Prostate gland (tissue), 2 donors: ENCODE results near the gene PAMR1. TPM values are rescaled to one million over a fixed set of nuclear protein-coding genes. Genes with fewer than 3 reads are reported as not detected.
A peak's percentile ranks its signal among the peaks of the same experiment; 100 is the strongest.

Experiments used
- DNase-seq: peaks from one replicate; pipeline ENCODE4 v3.0.0-alpha.2; 2019; ENCODE audit warnings: low spot score
- H3K27ac ChIP-seq, 2 donors: fragments of 200-600 bp; sonication (generic); 2 replicates each; pipeline ENCODE4 v1.5.1; 2017 to 2019
- H3K27me3 ChIP-seq: fragments of 200-600 bp; sonication (generic); replicated peaks from 2 replicates; pipeline ENCODE4 v1.5.1; 2019; ENCODE audit not compliant: insufficient read depth
- H3K36me3 ChIP-seq, 2 donors: fragments of 200-600 bp; sonication (generic); 1 replicate in 1 of 2; 2 replicates in 1 of 2; pipeline versions ENCODE4 v1.5.1 to v1.8.1; 2017 to 2019
- H3K4me1 ChIP-seq: fragments of 200-600 bp; sonication (generic); replicated peaks from 2 replicates; pipeline ENCODE4 v1.5.1; 2019
- H3K4me3 ChIP-seq, 2 donors: fragments of 200-600 bp; sonication (generic); 2 replicates each; pipeline ENCODE4 v1.5.1; 2017 to 2019
- H3K9me3 ChIP-seq: fragments of 200-600 bp; sonication (generic); 2 replicates; pipeline ENCODE4 v1.5.1; 2017
- POLR2A ChIP-seq: fragments of 450-650 bp; IDR thresholded peaks from one replicate; pipeline ENCODE4 v1.6.1; 2016; ENCODE audit warnings: antibody characterized with exemption, mild to moderate bottlenecking
- POLR2AphosphoS5 ChIP-seq: sonication (generic); formaldehyde crosslinking; IDR thresholded peaks from one replicate; pipeline ENCODE4 v1.6.1; 2017; ENCODE audit warnings: antibody characterized with exemption
- WGBS: methylation state at CpG from one replicate; pipeline ENCODE4 v1.1.5; 2018; 5-methylcytosine and 5-hydroxymethylcytosine counted together
- intact Hi-C: fragments of 100-400 bp; cut with DNase I; formaldehyde crosslinking; loops from one replicate; pipeline ENCODE4 v1.14.2; 2022
- total RNA-seq, 2 donors: library from RNA; depleted of rRNA; stranded (reverse); fragments of >200 nt; gene quantifications; one replicate each; pipeline ENCODE4 v1.1.0, GENCODE V29; 2016
- TF ChIP-seq, protein P1 (sequence below), 4 experiments: fragments of 200-600 bp in 2 of 4; fragments of 450-650 bp in 2 of 4; sonication (generic) in 2 of 4; IDR thresholded peaks; 1 replicate in 3 of 4; 2 replicates in 1 of 4; pipeline ENCODE4 v1.5.1; 2016 to 2019; ENCODE audit warnings: antibody characterized with exemption in 4 of 4, mild to moderate bottlenecking in 2 of 4, moderate library complexity in 2 of 4

Gene PAMR1
- total RNA-seq, 2 donors from 2014 or later = 2.5 to 6.5 TPM

DNA sequence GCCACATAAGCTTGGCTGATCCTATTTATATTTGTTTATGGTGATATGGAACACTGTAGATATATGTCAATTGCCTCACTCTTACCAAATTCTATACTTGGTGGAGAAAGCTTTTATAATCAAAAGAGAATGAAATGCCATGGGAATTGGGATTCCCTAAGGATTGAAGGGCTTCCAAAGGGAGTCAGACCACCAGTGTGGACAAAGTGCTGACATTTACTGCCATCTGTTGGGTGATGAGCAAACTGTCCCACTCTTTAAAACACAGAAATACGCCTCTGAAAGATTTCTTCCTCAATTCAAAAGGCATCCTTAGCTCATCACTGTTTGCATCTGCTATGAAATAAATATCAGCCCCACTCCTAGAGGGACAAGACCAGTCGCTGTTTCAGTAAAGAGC is 113.1 kb downstream of the PAMR1 start:
- Histone ChIP-seq H3K4me3 (no peak overlapping the region), H3K27ac (no peak overlapping the region), H3K36me3 (no peaks in the 10 kb centered on the region), H3K9me3 (no peaks in the 10 kb centered on the region), H3K4me1 (no peaks in the 10 kb centered on the region), H3K27me3 (no peaks in the 10 kb centered on the region)
- 76% methylated on average over 2 of the region's 2 CpGs for WGBS
- TF ChIP-seq POLR2AphosphoS5 = no peak
- TF ChIP-seq, protein P1, sequence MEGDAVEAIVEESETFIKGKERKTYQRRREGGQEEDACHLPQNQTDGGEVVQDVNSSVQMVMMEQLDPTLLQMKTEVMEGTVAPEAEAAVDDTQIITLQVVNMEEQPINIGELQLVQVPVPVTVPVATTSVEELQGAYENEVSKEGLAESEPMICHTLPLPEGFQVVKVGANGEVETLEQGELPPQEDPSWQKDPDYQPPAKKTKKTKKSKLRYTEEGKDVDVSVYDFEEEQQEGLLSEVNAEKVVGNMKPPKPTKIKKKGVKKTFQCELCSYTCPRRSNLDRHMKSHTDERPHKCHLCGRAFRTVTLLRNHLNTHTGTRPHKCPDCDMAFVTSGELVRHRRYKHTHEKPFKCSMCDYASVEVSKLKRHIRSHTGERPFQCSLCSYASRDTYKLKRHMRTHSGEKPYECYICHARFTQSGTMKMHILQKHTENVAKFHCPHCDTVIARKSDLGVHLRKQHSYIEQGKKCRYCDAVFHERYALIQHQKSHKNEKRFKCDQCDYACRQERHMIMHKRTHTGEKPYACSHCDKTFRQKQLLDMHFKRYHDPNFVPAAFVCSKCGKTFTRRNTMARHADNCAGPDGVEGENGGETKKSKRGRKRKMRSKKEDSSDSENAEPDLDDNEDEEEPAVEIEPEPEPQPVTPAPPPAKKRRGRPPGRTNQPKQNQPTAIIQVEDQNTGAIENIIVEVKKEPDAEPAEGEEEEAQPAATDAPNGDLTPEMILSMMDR (IDR thresholded peaks at IDR 0.05) = peak in 1 of 4 experiments; percentile 13
- no peak for TF ChIP-seq POLR2A
- no peak for DNase-seq
- intact Hi-C loops = no loop called here

GRCh38 chr11:35407041-35407440 is 118.4 kb downstream of the PAMR1 start:
- no peaks in the 10 kb centered on the region for H3K9me3 ChIP-seq
- DNase-seq = no peak
- no peaks in the 10 kb centered on the region for H3K4me1 ChIP-seq
- no peaks in the 10 kb centered on the region for H3K27me3 ChIP-seq
- intact Hi-C loops = no loop called here
- H3K36me3 ChIP-seq = no peaks in the 10 kb centered on the region
- WGBS = 93% methylated on average over 1 of the region's 1 CpG
- TF ChIP-seq POLR2AphosphoS5 (no peak), POLR2A (no peak)
- TF ChIP-seq, protein P1 (IDR thresholded peaks at IDR 0.05) = no peak
- H3K27ac ChIP-seq = no peak overlapping the region
- no peak overlapping the region for H3K4me3 ChIP-seq

DNA sequence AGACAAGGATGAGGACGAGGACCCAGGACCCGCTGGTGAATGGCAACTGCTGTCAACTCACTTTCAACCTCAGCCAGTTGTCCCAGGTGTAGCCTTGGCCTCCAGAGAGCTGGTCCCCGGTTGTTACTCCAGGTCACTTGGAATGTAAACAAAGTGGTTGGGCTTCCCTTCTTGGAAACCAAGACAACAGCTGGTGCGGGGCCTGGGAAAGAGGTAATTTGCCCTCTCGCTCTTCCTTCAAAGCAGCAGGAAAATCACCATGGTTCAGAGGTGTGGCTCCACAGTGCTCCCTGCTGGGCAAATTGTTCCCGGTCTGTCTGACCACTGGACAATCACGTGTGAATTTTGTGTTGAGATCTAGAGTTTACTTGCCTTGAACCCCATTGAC is 121.0 kb downstream of the PAMR1 start:
- no peak for DNase-seq
- no peak overlapping the region for H3K27ac ChIP-seq
- 67% methylated on average over 7 of the region's 7 CpGs for WGBS
- intact Hi-C loops = no loop called here
- no peaks in the 10 kb centered on the region for H3K4me1 ChIP-seq
- no peak for TF ChIP-seq POLR2A
- TF ChIP-seq, protein P1 (IDR thresholded peaks at IDR 0.05) = peak in 1 of 4 experiments; percentile 26
- TF ChIP-seq POLR2AphosphoS5 = no peak
- no peak overlapping the region for H3K4me3 ChIP-seq
- H3K9me3 ChIP-seq = no peaks in the 10 kb centered on the region
- no peaks in the 10 kb centered on the region for H3K27me3 ChIP-seq
- H3K36me3 ChIP-seq = no peaks in the 10 kb centered on the region

GRCh38 chr11:35403765-35404387 is 121.5 kb downstream of the PAMR1 start:
- no peak overlapping the region for H3K4me3 ChIP-seq
- intact Hi-C loops = no loop called here
- no peak for DNase-seq
- no peaks in the 10 kb centered on the region for H3K9me3 ChIP-seq
- H3K27me3 ChIP-seq = no peaks in the 10 kb centered on the region
- no peaks in the 10 kb centered on the region for H3K4me1 ChIP-seq
- no peaks in the 10 kb centered on the region for H3K36me3 ChIP-seq
- 69% methylated on average over 7 of the region's 7 CpGs for WGBS
- TF ChIP-seq POLR2AphosphoS5 (no peak), POLR2A (no peak)
- TF ChIP-seq, protein P1 (IDR thresholded peaks at IDR 0.05) = no peak
- H3K27ac ChIP-seq = no peak overlapping the region
